Fibroblast of the aortic adventitia (primary cell): Measurements from ENCODE around the gene AGAP3. TPM values are rescaled to one million over a fixed set of nuclear protein-coding genes. Genes with fewer than 3 reads are reported as not detected.

ENCODE experiments used
- DNase-seq: peaks from one replicate; pipeline ENCODE4 v3.0.0-alpha.2; 2010; ENCODE audit warnings: low read depth
- H3K4me3 ChIP-seq: 2 replicates; pipeline ENCODE4 v1.5.1; 2011; ENCODE audit warnings: low read depth, mild to moderate bottlenecking, control low read depth, low read length, moderate library complexity
- total RNA-seq: library from RNA; depleted of rRNA; stranded (reverse); fragments of >200 nt; gene quantifications from 2 replicates; pipeline ENCODE4 v1.2.3, GENCODE V29; 2012; ENCODE audit warnings: low replicate concordance
- TF ChIP-seq, protein P1 (sequence below): IDR thresholded peaks from 2 replicates; pipeline ENCODE4 v1.5.1; 2011; ENCODE audit warnings: mild to moderate bottlenecking, low read length, control low read depth, inconsistent platforms; ENCODE audit not compliant: insufficient read depth

Gene AGAP3
- total RNA-seq, 1 donor, result 50.2 TPM

DNA sequence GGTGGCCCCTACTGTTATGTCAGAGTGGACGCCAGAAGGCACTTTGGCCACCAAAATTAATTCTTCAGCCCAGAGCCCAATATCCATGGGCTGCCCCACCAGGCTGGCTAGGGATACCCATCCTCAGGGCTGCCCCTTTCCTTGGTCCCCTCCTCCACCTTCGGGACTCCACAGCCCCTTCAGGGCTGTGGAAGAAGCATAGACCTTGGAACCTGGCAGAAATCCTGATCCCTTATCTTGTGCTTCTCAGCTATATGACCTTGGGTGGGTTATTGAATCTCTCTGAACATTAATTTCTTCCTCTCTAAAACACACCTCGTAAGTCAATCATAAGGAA lies 2.5 kb upstream of the AGAP3 start:
- H3K4me3 ChIP-seq, result peak overlapping the region; percentile 77
- TF ChIP-seq, protein P1, sequence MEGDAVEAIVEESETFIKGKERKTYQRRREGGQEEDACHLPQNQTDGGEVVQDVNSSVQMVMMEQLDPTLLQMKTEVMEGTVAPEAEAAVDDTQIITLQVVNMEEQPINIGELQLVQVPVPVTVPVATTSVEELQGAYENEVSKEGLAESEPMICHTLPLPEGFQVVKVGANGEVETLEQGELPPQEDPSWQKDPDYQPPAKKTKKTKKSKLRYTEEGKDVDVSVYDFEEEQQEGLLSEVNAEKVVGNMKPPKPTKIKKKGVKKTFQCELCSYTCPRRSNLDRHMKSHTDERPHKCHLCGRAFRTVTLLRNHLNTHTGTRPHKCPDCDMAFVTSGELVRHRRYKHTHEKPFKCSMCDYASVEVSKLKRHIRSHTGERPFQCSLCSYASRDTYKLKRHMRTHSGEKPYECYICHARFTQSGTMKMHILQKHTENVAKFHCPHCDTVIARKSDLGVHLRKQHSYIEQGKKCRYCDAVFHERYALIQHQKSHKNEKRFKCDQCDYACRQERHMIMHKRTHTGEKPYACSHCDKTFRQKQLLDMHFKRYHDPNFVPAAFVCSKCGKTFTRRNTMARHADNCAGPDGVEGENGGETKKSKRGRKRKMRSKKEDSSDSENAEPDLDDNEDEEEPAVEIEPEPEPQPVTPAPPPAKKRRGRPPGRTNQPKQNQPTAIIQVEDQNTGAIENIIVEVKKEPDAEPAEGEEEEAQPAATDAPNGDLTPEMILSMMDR, result no peak
- no peak for DNase-seq

- H3K4me3 ChIP-seq, result peak overlapping the region; percentile 67
- TF ChIP-seq, protein P1, result no peak
- no peak for DNase-seq
These were observed 965 bp upstream of the AGAP3 start for GRCh38 chr7:151085329-151085690.

- H3K4me3 ChIP-seq, result peak overlapping the region; percentile 83
- TF ChIP-seq, protein P1, result no peak
- no peak for DNase-seq
These were observed 548 bp downstream of the AGAP3 start for GRCh38 chr7:151086802-151087244.

DNA sequence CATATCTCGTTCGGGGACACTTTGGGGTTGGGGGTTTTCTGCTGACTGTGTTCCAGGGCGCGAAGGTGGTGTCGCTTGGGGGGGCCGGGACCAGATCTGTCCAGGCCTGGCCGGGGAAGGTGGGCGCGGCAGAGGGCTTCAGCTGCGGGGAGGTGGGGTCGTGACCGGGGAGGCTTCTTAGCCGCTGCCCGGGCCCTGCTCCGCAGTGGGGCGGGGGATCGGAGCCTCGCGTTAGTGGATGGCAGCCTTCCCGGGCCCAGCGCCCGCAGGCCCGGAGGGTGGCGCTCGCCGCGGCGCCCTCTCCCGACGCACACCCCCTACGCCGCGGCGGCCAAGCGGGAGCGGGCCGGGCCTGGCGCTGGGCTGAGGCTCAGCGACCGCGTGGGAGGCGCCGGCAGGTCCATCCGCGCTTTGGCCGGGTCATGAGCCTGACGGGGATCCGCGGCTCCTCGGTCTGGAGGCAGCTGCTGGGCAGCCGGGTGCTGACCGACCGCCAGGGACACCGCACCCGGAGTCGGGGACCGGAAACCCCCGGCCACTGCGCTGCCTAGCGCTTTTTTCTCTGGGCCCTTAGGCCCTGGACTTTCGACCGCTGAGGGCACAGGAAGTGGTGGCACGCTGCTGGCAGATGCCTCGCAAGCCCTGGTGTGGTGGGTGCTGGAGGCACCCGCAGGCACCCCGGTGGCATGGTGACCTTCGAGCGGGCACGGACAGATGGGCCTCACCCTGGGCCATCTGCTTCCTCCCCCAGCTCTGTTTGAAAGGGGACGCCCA lies 1.2 kb downstream of the AGAP3 start:
- H3K4me3 ChIP-seq, result peak overlapping the region; percentile 83
- TF ChIP-seq, protein P1, result no peak
- peak; percentile 62 for DNase-seq

- H3K4me3 ChIP-seq, result peak overlapping the region; percentile 83
- DNase-seq, result no peak
- TF ChIP-seq, protein P1, result no peak
These were observed 2.0 kb downstream of the AGAP3 start for GRCh38 chr7:151088019-151088855.

GRCh38 chr7:151088856-151089699 lies 2.8 kb downstream of the AGAP3 start:
- H3K4me3 ChIP-seq, result peak overlapping the region; percentile 83
- DNase-seq, result peak; percentile 80
- TF ChIP-seq, protein P1, result no peak
